ENCODE data around the gene HOXD12.

HOXD12 gene

GRCh38 chr2:176081376-176081836 is 18.2 kb upstream of the HOXD12 start:
- DNase-seq = no peak

GRCh38 chr2:176081837-176082524 is 17.6 kb upstream of the HOXD12 start:
- no peak for DNase-seq

GRCh38 chr2:176082525-176082823 is 17.1 kb upstream of the HOXD12 start:
- no peak for DNase-seq

- DNase-seq = no peak
These were observed 16.5 kb upstream of the HOXD12 start for GRCh38 chr2:176082824-176083751.

- DNase-seq = no peak
These were observed 15.8 kb upstream of the HOXD12 start, which contains the start of gene EVX2 for GRCh38 chr2:176083796-176084261. Gene EVX2, minus strand, starts transcription at chr2:176083962. Its CDS starts 186 bp downstream, at chr2:176083776.

- no peak for DNase-seq
These were observed 14.9 kb upstream of the HOXD12 start for GRCh38 chr2:176084611-176085119.

- DNase-seq = no peak
These were observed 14.3 kb upstream of the HOXD12 start for GRCh38 chr2:176085120-176085788.

GRCh38 chr2:176085861-176086771 is 13.5 kb upstream of the HOXD12 start:
- no peak for DNase-seq

GRCh38 chr2:176087330-176088047 is 12.1 kb upstream of the HOXD12 start:
- no peak for DNase-seq

GRCh38 chr2:176088048-176088936 is 11.3 kb upstream of the HOXD12 start:
- DNase-seq = no peak

- DNase-seq = no peak
These were observed 10.4 kb upstream of the HOXD12 start for GRCh38 chr2:176088937-176089842.

- DNase-seq = no peak
These were observed 9.7 kb upstream of the HOXD12 start for GRCh38 chr2:176089843-176090395.

- no peak for DNase-seq
These were observed 8.7 kb upstream of the HOXD12 start for GRCh38 chr2:176090862-176091261.

GRCh38 chr2:176091329-176092258 is 8.0 kb upstream of the HOXD12 start:
- DNase-seq = no peak

GRCh38 chr2:176092270-176093144 is 7.1 kb upstream of the HOXD12 start, which contains the start of gene HOXD13:
Gene HOXD13, plus strand, starts transcription at chr2:176092721. Its CDS starts 170 bp downstream, at chr2:176092891.
- DNase-seq = no peak

GRCh38 chr2:176093145-176093897 is 6.3 kb upstream of the HOXD12 start:
- no peak for DNase-seq
